ENCODE measurements around the gene NRXN3.

Gene NRXN3

GRCh38 chr14:79525416-79525815 lies 1355.2 kb downstream of the NRXN3 start:
- DNase-seq: no peak

- DNase-seq: no peak
Observed at GRCh38 chr14:79528828-79529416, 1358.7 kb downstream of the NRXN3 start.

- no peak for DNase-seq
Observed at GRCh38 chr14:79530555-79530954, 1360.4 kb downstream of the NRXN3 start.

- DNase-seq: no peak
Observed at GRCh38 chr14:79534703-79535353, 1364.7 kb downstream of the NRXN3 start.

GRCh38 chr14:79540394-79540793 lies 1370.2 kb downstream of the NRXN3 start:
- no peak for DNase-seq

- DNase-seq: no peak
Observed at GRCh38 chr14:79542121-79542520, 1371.9 kb downstream of the NRXN3 start.

- no peak for DNase-seq
Observed at GRCh38 chr14:79543348-79543747, 1373.2 kb downstream of the NRXN3 start.

- DNase-seq: no peak
Observed at GRCh38 chr14:79543967-79544697, 1374.0 kb downstream of the NRXN3 start.

- no peak for DNase-seq
Observed at GRCh38 chr14:79544698-79545070, 1374.5 kb downstream of the NRXN3 start.

- DNase-seq: no peak
Observed at GRCh38 chr14:79548836-79549235, 1378.7 kb downstream of the NRXN3 start.

GRCh38 chr14:79549515-79549914 lies 1379.3 kb downstream of the NRXN3 start:
- no peak for DNase-seq

GRCh38 chr14:79551523-79551922 lies 1381.3 kb downstream of the NRXN3 start:
- no peak for DNase-seq

GRCh38 chr14:79552778-79553177 lies 1382.6 kb downstream of the NRXN3 start:
- DNase-seq: no peak

GRCh38 chr14:79554816-79555215 lies 1384.6 kb downstream of the NRXN3 start:
- no peak for DNase-seq

GRCh38 chr14:79555429-79555828 lies 1385.3 kb downstream of the NRXN3 start:
- DNase-seq: no peak

- DNase-seq: no peak
Observed at GRCh38 chr14:79557309-79557708, 1387.1 kb downstream of the NRXN3 start.

- no peak for DNase-seq
Observed at GRCh38 chr14:79562185-79562584, 1392.0 kb downstream of the NRXN3 start.

GRCh38 chr14:79564371-79564770 lies 1394.2 kb downstream of the NRXN3 start:
- DNase-seq: no peak

- DNase-seq: no peak
Observed at GRCh38 chr14:79567306-79567705, 1397.1 kb downstream of the NRXN3 start.

- no peak for DNase-seq
Observed at GRCh38 chr14:79568594-79568993, 1398.4 kb downstream of the NRXN3 start.

- DNase-seq: no peak
Observed at GRCh38 chr14:79569072-79569471, 1398.9 kb downstream of the NRXN3 start.

- DNase-seq: no peak
Observed at GRCh38 chr14:79570648-79571047, 1400.5 kb downstream of the NRXN3 start.

GRCh38 chr14:79571366-79571765 lies 1401.2 kb downstream of the NRXN3 start:
- DNase-seq: no peak

GRCh38 chr14:79573486-79573885 lies 1403.3 kb downstream of the NRXN3 start:
- no peak for DNase-seq
